Skin of body (tissue), 2 donors: ENCODE results near the gene DENND11. TPM values are rescaled to one million over a fixed set of nuclear protein-coding genes. Genes with fewer than 3 reads are reported as not detected.

ENCODE experiments used
- small RNA-seq: library from RNA; depleted of rRNA; stranded (forward); fragments of <200 nt; gene quantifications from one replicate; pipeline ENCODE3, GENCODE V24; 2014; ENCODE audit warnings: low replicate concordance
- total RNA-seq: library from RNA; depleted of rRNA; stranded (reverse); fragments of >200 nt; gene quantifications from one replicate; pipeline ENCODE4 v1.2.3, GENCODE V29; 2014

Gene DENND11
- total RNA-seq, 1 donor from 2014 or later, result 14.7 TPM

Small RNAs within 50 kb of the gene (small RNA-seq; reads per million reads assigned to genes)
- not detected for gene RNU1-82P

Other genes with a start within 250 kb of the DENND11 start
- 29.9 TPM for gene AGK, start 150.8 kb downstream of the DENND11 start, total RNA-seq
- gene WEE2, start 6.2 kb upstream of the DENND11 start, total RNA-seq, result 0.10 TPM
- 80.2 TPM for gene SSBP1, start 36.2 kb upstream of the DENND11 start, total RNA-seq
- gene TAS2R3, start 61.9 kb upstream of the DENND11 start, total RNA-seq, result 3.6 TPM
- 3.1 TPM for gene TAS2R4, start 74.5 kb upstream of the DENND11 start, total RNA-seq
- gene TAS2R5, start 88.1 kb upstream of the DENND11 start, total RNA-seq, result 2.8 TPM
- not detected for gene PRSS37, start 139.3 kb upstream of the DENND11 start, total RNA-seq
- gene OR9A4, start 214.2 kb upstream of the DENND11 start, total RNA-seq, result 0.10 TPM
- gene CLEC5A, start 244.8 kb upstream of the DENND11 start, total RNA-seq, result 3.8 TPM